ENCODE results near the gene CERS2.
"Not testable (repeated sequence)": the region's sequence is repeated elsewhere in the genome, so short reads cannot be mapped to it uniquely, and the experiment has no call there.

The CERS2 gene

DNA sequence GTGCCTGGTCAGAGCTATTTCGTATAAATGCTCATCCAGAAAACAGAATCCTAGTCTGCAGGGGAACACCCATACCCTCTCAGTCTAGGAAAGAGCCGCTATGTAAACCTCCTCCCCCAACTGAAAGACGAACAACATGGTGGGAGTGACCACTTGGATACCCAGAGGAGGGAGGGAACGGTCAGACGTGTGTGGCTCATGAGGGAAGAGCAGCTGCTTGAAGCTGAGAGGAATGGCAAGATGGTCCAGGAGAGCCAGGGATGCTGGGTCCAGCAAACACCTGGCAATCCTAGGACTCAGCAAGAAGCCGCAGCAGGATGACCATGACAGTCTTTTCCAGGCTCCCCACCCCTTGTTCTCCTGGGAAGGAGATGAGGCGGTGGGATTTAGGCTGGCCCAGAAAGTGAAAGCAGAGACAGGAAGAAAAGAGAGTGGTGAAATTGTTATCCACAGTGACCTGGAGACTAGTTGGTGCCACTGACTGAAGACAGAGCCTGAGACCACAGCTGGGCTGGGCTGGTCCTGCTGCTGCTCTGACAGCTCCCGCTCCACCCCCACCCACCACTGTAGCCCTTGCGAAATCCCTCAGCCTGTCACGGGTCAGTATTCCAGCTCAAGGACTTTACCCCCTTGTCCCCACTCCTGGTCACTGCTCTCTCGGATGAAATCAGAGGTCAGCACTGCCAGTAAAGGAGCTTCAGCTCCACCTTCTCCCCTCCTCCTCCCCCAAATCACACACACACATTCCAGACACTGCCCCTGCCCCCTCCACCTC, 3.6 kb downstream of the CERS2 start:
- peak; percentile 57 for DNase-seq (ENCODE audit: low spot score)
- peak; percentile 2 for FAIRE-seq

DNA sequence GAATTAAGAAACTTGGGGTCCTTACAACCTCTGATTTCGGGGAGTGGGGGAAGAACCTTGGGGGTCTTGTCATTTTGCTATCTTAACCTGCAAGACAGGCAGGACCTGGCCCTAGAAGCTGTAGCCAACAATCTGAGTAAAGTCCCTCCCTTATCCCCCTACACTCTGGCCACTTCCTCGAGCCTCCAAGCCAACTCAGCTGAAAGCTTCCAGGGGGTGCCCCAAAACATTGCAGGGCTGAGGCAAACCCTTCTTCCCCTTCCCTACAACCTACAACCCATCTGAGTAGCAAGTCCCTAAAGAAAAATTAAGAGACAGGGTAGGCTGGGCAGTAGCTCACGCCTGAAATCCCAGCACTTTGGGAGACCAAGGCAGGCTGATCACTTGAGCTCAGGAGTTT, 5.0 kb downstream of the CERS2 start:
- DNase-seq (ENCODE audit: low spot score) (no peak), FAIRE-seq (no peak)

GRCh38 chr1:150968491-150968890, 6.1 kb downstream of the CERS2 start:
- DNase-seq (ENCODE audit: low spot score) (no peak), FAIRE-seq (no peak)

- no peak for FAIRE-seq
Observed at GRCh38 chr1:150967936-150968335, 6.7 kb downstream of the CERS2 start.

GRCh38 chr1:150966011-150966410, 8.6 kb downstream of the CERS2 start:
- no peak for FAIRE-seq

More at GRCh38 chr1:150967936-150968335, 6.7 kb downstream of the CERS2 start:
- DNase-seq (ENCODE audit: low spot score) = no peak

DNA sequence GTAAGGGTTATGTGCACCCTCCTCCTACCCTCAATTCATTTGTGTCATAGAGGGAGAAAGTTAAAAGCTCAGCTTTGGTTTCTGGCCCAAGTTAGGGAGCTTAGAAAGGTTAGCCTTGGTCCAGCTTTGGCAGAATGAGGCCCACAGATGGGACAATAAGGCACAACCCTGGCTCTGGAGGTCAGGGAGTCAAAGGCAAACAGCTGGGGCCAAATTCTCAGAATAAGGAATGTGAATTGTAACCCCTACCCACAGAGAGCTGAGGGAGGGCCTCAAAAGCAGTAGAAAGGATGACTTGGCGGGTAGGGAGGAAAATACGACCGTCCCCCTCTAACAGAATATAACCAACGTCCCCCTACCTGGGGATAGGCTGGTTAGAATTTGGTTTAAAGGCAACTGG, 9.0 kb downstream of the CERS2 start:
- DNase-seq (ENCODE audit: low spot score) (no peak), FAIRE-seq (no peak)

More at GRCh38 chr1:150966011-150966410, 8.6 kb downstream of the CERS2 start:
- DNase-seq (ENCODE audit: low spot score) = no peak

DNA sequence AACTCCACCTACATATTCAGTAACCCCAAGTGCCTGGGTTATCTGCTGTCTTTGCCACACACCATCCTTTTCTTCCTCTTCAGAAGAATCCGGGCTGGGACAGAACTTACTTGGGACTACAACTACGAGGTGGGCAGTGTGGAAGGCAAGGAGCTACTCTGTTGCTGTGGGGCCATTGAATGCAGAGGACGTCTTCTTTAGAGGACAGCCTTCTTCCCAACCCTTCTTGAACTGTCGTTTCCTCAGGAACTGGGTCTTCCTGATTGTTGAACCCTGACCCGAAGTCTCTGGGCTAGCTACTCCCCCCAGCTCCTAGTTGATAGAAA, 10.5 kb downstream of the CERS2 start:
- FAIRE-seq (no peak), DNase-seq (ENCODE audit: low spot score) (no peak)

- DNase-seq (ENCODE audit: low spot score) (no peak), FAIRE-seq (no peak)
Observed at GRCh38 chr1:150963321-150964163, 11.1 kb downstream of the CERS2 start.

DNA sequence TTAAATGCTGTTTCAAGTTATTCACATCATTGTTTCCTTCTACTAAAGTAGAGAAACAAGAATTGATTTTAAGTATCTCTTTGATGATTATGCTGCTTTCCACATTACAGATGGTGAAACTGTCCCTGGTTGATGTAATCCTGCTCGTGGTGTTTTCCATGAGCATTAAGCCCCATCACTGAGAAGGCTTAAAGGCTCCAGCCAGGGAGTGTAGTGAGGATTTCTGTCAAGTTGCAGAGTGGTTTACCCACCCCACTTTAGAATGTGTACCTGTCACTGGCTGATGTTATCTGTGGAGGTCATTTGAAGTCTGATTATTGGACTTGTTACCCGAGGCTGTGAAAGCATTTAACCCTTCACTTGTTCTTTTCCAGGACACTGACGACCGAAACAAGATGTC, 12.9 kb downstream of the CERS2 start:
- DNase-seq (ENCODE audit: low spot score) (no peak), FAIRE-seq (no peak)

DNA sequence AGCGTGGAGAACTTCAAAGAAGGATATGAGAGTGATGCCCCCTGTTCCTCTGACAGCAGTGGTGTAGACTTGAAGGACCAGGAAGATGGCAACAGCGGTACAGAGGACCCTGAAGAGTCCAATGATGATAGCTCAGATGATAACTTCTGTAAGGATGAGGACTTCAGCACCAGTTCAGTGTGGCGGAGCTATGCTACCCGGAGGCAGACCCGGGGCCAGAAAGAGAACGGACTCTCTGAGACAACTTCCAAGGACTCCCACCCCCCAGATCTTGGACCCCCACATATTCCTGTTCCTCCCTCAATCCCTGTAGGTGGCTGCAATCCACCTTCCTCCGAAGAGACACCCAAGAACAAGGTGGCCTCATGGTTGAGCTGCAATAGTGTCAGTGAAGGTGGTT, 14.0 kb downstream of the CERS2 start:
- FAIRE-seq = no peak

DNA sequence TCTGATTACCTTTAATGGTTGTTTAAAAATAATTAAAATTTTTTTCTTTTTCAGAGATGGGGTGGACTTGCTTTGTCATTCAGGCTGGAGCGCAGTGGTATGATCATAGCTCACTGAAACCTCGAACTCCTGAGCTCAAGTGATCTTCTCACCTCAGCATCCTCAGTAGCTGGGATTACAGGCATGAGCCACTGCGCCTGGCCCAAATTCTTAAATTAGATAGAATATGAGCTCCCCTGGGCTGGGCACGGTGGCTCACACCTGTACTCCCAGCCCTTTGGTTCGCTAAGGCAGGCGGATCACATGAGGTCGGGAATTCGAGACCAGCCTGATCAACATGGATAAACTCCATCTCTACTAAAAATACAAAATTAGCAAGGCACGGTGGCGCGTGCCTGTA, 17.0 kb downstream of the CERS2 start:
- FAIRE-seq = no peak
- DNase-seq (ENCODE audit: low spot score) = no peak

More for the DNA sequence above, 14.0 kb downstream of the CERS2 start:
- DNase-seq (ENCODE audit: low spot score) = no peak

DNA sequence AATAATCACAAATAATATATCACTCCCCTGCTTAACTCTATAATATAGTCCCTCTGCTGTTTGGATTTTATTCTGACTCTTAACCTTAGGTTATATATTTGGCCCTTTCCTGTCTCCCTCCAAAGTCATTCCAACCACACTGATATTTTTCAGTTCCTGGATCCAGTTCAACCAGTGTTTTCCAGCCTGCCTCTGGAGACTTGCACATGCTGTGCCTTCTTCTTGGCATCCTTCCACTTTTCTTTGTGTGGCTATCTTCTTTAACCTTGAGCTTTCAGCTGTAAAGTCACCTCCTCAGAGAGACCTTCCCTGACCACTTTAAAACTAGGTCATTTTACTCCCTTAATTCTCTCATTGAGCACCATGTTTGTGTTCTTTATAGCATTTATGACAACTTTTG, 19.4 kb downstream of the CERS2 start:
- no peak for FAIRE-seq

GRCh38 chr1:150954708-150955107, 19.9 kb downstream of the CERS2 start:
- DNase-seq (ENCODE audit: low spot score) = no peak

More for the DNA sequence above, 19.4 kb downstream of the CERS2 start:
- no peak for DNase-seq (ENCODE audit: low spot score)

GRCh38 chr1:150944856-150945255, 29.8 kb downstream of the CERS2 start:
- FAIRE-seq (no peak), DNase-seq (ENCODE audit: low spot score) (no peak)

More at GRCh38 chr1:150954708-150955107, 19.9 kb downstream of the CERS2 start:
- no peak for FAIRE-seq

- FAIRE-seq = no peak
- DNase-seq (ENCODE audit: low spot score) = no peak
Observed at GRCh38 chr1:150931773-150932172, 42.9 kb downstream of the CERS2 start.

- not testable (repeated sequence) for FAIRE-seq; DNase-seq (ENCODE audit: low spot score)
Observed at GRCh38 chr1:150928775-150929174, 45.9 kb downstream of the CERS2 start.

DNA sequence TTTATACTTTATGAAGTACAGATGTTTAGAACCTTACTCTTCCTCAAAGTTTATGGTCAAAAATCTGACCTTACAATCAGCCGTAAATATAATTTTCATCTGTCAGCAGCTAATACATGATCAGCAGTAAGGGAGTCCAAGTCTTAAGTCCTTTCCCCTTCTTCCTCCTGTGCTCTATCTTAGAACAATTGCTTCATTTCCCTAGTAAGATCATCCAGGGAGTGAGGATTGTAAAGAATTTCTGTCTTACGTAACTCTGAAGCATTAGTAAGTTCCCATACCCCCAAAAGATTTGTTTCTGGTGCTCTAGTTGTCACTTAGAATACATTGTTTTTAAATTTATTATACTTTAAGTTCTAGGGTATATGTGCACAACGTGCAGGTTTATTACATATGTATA, 46.3 kb downstream of the CERS2 start:
- FAIRE-seq (no peak), DNase-seq (ENCODE audit: low spot score) (no peak)

DNA sequence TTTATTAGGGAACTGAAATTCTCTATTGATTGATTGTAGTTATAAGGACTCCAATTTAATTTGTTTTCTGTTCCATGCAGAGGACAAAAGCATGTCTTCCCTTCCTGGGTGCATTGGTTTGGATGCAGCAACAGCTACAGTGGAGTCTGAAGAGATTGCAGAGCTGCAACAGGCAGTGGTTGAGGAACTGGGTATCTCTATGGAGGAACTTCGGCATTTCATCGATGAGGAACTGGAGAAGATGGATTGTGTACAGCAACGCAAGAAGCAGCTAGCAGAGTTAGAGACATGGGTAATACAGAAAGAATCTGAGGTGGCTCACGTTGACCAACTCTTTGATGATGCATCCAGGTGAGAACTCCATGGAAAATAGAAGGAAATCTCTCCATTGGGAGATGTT, 47.0 kb downstream of the CERS2 start:
- DNase-seq (ENCODE audit: low spot score) (no peak), FAIRE-seq (no peak)

DNA sequence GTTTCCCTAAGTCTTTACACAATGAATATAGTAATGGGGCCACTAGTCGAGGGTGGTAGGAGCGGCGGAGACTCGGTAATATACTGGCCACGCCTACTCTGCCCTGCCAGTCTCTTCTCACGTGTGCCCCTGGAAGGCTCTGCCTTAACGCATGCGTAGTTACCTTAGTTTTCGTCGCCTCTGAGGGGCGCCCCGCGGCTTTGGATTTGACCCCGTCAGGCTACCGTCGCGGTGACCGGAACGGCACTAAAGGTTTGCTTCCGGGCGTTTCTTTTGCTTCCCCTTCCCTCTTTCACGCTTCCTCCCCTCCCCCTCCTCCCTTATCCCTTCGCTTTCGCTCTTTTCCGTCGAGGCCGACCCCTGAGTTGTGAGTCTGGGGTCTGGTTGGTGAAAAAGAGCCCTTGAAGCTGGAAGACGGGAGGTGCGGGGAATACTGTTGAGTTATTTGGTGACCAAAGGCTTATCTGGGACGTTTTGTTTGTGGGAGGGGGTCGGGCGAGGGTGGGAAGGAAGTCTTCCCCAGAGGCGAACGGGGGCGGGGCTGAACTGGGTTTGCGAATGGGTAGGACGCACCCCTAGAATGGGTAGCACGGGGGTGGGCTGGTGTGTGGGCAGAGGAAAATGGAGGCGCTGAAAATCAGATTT, 48.4 kb downstream of the CERS2 start, which contains the start of gene SETDB1:
Gene SETDB1 (plus strand): TSS at position 267 of the 645 bp plus-strand sequence. CDS start 1,352 bp downstream, outside the sequence.
- FAIRE-seq = peak; percentile 86
- peak; percentile 96 for DNase-seq (ENCODE audit: low spot score)

DNA sequence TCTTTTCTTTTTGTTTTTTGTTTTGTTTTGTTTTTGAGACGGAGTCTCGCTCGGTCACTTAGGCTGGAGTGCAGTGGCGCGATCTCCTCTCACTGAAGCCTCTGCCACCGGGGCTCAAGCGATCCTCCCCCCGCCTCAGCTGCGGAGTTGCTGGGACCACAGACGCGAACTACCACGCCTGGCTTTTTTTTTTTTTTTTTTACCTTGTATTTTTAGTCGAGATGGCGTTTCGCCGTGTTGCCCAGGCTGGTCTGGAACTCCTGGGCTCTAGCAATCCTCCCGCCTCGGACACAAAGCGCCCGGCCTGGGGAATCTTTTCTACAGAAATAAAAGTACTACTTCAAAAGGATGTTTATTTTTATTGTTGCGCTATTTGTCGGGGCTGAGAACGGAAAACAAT, 49.6 kb downstream of the CERS2 start:
- DNase-seq (ENCODE audit: low spot score) = no peak
- no peak for FAIRE-seq

DNA sequence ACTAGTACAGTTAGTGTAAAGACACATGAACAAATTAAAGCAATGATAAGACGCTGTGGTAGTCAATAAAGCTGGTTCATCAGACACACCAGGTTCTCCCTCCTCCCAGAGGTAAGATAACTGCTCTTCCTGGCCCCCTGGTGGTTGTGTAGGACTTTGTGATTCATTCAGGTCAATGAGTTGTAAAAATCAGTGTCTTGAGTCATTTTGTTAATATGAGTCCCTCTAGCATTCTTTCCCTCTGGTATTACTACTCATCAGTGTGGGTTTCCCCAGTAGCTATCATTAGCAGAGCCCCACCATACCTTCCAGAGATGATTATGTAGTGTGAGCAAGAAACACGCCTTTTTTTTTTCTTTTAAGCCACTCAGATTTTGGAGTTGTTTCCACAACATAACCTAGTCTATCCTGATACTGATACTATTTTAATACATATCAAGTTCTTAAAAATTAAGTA, 52.1 kb downstream of the CERS2 start:
- peak; percentile 92 for DNase-seq (ENCODE audit: low spot score)
- FAIRE-seq = peak; percentile 93

DNA sequence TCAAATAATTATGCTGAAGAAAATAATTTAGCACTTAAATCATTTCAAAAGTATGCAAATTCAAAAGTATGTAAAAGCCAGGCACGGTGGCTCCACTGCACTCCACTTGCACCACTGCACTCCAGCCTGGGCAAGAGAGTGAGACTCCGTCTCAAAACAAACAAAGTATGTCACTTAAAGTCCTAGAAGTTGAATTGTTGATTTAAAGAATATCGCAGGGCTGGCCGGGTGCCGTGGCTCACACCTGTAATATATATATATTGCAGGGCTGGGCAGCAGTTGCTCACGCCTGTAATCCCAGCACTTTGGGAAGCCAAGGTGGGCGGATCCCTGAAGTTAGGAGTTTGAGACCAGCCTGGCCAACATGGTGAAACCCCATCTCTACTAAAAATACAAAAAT, 57.2 kb downstream of the CERS2 start:
- no peak for FAIRE-seq
- no peak for DNase-seq (ENCODE audit: low spot score)
